PC-9 (cell line): Measurements from ENCODE around the gene PHF23.

Experiments
- CTCF ChIP-seq: fragments of 200-600 bp; sonication (generic); conservative IDR thresholded peaks from 2 replicates; pipeline ENCODE4 v1.6.1; 2017; ENCODE audit warnings: mixed run types, antibody characterized with exemption, mild to moderate bottlenecking, moderate library complexity
- EZH2 ChIP-seq: fragments of 200-600 bp; sonication (generic); IDR thresholded peaks from 2 replicates; pipeline ENCODE4 v1.8.0; 2017; ENCODE audit warnings: antibody characterized with exemption, low read depth

GRCh38 chr17:7256766-7257456, 17.7 kb upstream of the PHF23 start:
- TF ChIP-seq CTCF (no peak), EZH2 (no peak)
